Prostate gland (tissue), 2 donors: ENCODE results near the gene RABGGTA.

Experiments used
- POLR2AphosphoS5 ChIP-seq: sonication (generic); formaldehyde crosslinking; IDR thresholded peaks from one replicate; pipeline ENCODE4 v1.6.1; 2017; ENCODE audit warnings: antibody characterized with exemption
- TF ChIP-seq, protein P1 (sequence below), 4 experiments: fragments of 200-600 bp in 2 of 4; fragments of 450-650 bp in 2 of 4; sonication (generic) in 2 of 4; IDR thresholded peaks; 1 replicate in 3 of 4; 2 replicates in 1 of 4; pipeline ENCODE4 v1.5.1; 2016 to 2019; ENCODE audit warnings: antibody characterized with exemption in 4 of 4, mild to moderate bottlenecking in 2 of 4, moderate library complexity in 2 of 4

- no peak for TF ChIP-seq POLR2AphosphoS5
- TF ChIP-seq, protein P1, sequence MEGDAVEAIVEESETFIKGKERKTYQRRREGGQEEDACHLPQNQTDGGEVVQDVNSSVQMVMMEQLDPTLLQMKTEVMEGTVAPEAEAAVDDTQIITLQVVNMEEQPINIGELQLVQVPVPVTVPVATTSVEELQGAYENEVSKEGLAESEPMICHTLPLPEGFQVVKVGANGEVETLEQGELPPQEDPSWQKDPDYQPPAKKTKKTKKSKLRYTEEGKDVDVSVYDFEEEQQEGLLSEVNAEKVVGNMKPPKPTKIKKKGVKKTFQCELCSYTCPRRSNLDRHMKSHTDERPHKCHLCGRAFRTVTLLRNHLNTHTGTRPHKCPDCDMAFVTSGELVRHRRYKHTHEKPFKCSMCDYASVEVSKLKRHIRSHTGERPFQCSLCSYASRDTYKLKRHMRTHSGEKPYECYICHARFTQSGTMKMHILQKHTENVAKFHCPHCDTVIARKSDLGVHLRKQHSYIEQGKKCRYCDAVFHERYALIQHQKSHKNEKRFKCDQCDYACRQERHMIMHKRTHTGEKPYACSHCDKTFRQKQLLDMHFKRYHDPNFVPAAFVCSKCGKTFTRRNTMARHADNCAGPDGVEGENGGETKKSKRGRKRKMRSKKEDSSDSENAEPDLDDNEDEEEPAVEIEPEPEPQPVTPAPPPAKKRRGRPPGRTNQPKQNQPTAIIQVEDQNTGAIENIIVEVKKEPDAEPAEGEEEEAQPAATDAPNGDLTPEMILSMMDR (IDR thresholded peaks at IDR 0.05): peak in 1 of 4 experiments; percentile 7
Observed at GRCh38 chr14:24232121-24232644, 39.2 kb downstream of the RABGGTA start, which contains the start of gene NEDD8.
